H9 (cell line): ENCODE results near the gene UGT1A3. TPM values are rescaled to one million over a fixed set of nuclear protein-coding genes. Genes with fewer than 3 reads are reported as not detected.

Experiments used
- DNase-seq: peaks from one replicate; pipeline ENCODE4 v3.0.0-alpha.2; 2017
- H2AFZ ChIP-seq: one replicate; pipeline ENCODE4 v1.6.1; 2013; ENCODE audit warnings: mild to moderate bottlenecking, low read length, control low read depth, moderate library complexity
- H2AK5ac ChIP-seq: 2 replicates; pipeline ENCODE4 v1.6.1; 2013; ENCODE audit warnings: low read length, control low read depth, mixed read lengths; ENCODE audit not compliant: insufficient read length
- H2BK120ac ChIP-seq: one replicate; pipeline ENCODE4 v1.6.1; 2013; ENCODE audit warnings: low read depth, mild to moderate bottlenecking, low read length, control low read depth, inconsistent platforms; ENCODE audit not compliant: poor library complexity, severe bottlenecking
- H2BK12ac ChIP-seq: 2 replicates; pipeline ENCODE4 v1.6.1; 2013; ENCODE audit warnings: low read length, control low read depth, mixed read lengths, low read depth; ENCODE audit not compliant: insufficient read length
- H2BK15ac ChIP-seq: 2 replicates; pipeline ENCODE4 v1.6.1; 2013; ENCODE audit warnings: low read depth, low read length, control low read depth
- H2BK20ac ChIP-seq: one replicate; pipeline ENCODE4 v1.6.1; 2013; ENCODE audit warnings: low read depth, mild to moderate bottlenecking, low read length, control low read depth, inconsistent platforms; ENCODE audit not compliant: poor library complexity, severe bottlenecking
- H2BK5ac ChIP-seq: 2 replicates; pipeline ENCODE4 v1.6.1; 2013; ENCODE audit warnings: low read length, control low read depth, mixed read lengths; ENCODE audit not compliant: insufficient read length
- H3K14ac ChIP-seq: 2 replicates; pipeline ENCODE4 v1.6.1; 2013; ENCODE audit warnings: low read length, control low read depth; ENCODE audit not compliant: insufficient read depth
- H3K18ac ChIP-seq: 2 replicates; pipeline ENCODE4 v1.6.1; 2013; ENCODE audit warnings: low read depth, mild to moderate bottlenecking, mixed read lengths, low read length, control low read depth; ENCODE audit not compliant: insufficient read length
- H3K23ac ChIP-seq: 2 replicates; pipeline ENCODE4 v1.6.1; 2013; ENCODE audit warnings: low read length, control low read depth, mixed read lengths, low read depth; ENCODE audit not compliant: insufficient read length
- H3K23me2 ChIP-seq: 2 replicates; pipeline ENCODE4 v1.6.1; 2013; ENCODE audit warnings: low read depth, mild to moderate bottlenecking, mixed read lengths, low read length, control low read depth; ENCODE audit not compliant: insufficient read length, poor library complexity, severe bottlenecking
- H3K27ac ChIP-seq: 2 replicates; pipeline ENCODE4 v1.5.1; 2013; ENCODE audit warnings: low read length, control low read depth, mixed read lengths, low read depth; ENCODE audit not compliant: insufficient read length
- H3K27me3 ChIP-seq: 2 replicates; pipeline ENCODE4 v1.6.1; 2013; ENCODE audit warnings: low read length, control low read depth, inconsistent platforms; ENCODE audit not compliant: insufficient read depth
- H3K4ac ChIP-seq: 2 replicates; pipeline ENCODE4 v1.6.1; 2013; ENCODE audit warnings: low read depth, mild to moderate bottlenecking, control low read depth, inconsistent platforms, low read length, moderate library complexity
- H3K4me1 ChIP-seq: 2 replicates; pipeline ENCODE4 v1.6.1; 2013; ENCODE audit warnings: low read length, control low read depth, inconsistent platforms; ENCODE audit not compliant: insufficient read depth
- H3K4me2 ChIP-seq: 2 replicates; pipeline ENCODE4 v1.6.1; 2013; ENCODE audit warnings: low read length, control low read depth, mixed read lengths; ENCODE audit not compliant: insufficient read length, insufficient read depth
- H3K56ac ChIP-seq: 2 replicates; pipeline ENCODE4 v1.6.1; 2013; ENCODE audit warnings: low read depth, mild to moderate bottlenecking, mixed read lengths, low read length, control low read depth; ENCODE audit not compliant: insufficient read length
- H3K79me1 ChIP-seq: 2 replicates; pipeline ENCODE4 v1.6.1; 2013; ENCODE audit warnings: low read depth, mild to moderate bottlenecking, moderate library complexity, low read length, control low read depth, inconsistent platforms; ENCODE audit not compliant: insufficient read depth, poor library complexity, severe bottlenecking
- H3K79me2 ChIP-seq: 2 replicates; pipeline ENCODE4 v1.6.1; 2013; ENCODE audit warnings: low read length, control low read depth, inconsistent platforms; ENCODE audit not compliant: insufficient read depth
- H3K9ac ChIP-seq: 2 replicates; pipeline ENCODE4 v1.6.1; 2013; ENCODE audit warnings: low read length, control low read depth, mixed read lengths; ENCODE audit not compliant: insufficient read length; ENCODE audit errors: extremely low read depth
- H3K9me3 ChIP-seq: one replicate; pipeline ENCODE4 v1.6.1; 2013; ENCODE audit warnings: low read depth, low read length, inconsistent platforms; ENCODE audit not compliant: control insufficient read depth
- H3T11ph ChIP-seq: one replicate; pipeline ENCODE4 v1.6.1; 2013; ENCODE audit warnings: mild to moderate bottlenecking, low read length, control low read depth, inconsistent platforms
- H4K20me1 ChIP-seq: one replicate; pipeline ENCODE4 v1.6.1; 2013; ENCODE audit not compliant: control insufficient read depth, insufficient read length, insufficient read depth
- H4K5ac ChIP-seq: 2 replicates; pipeline ENCODE4 v1.6.1; 2013; ENCODE audit warnings: low read depth, mild to moderate bottlenecking, mixed read lengths, low read length, control low read depth; ENCODE audit not compliant: insufficient read length
- H4K8ac ChIP-seq: replicated peaks from 2 replicates; pipeline ENCODE4 v1.6.1; 2013; ENCODE audit warnings: low read length, control low read depth, mixed read lengths, low read depth; ENCODE audit not compliant: insufficient read length
- H4K91ac ChIP-seq: 2 replicates; pipeline ENCODE4 v1.6.1; 2013; ENCODE audit warnings: low read depth, mild to moderate bottlenecking, moderate library complexity, mixed read lengths, low read length, control low read depth; ENCODE audit not compliant: insufficient read length
- H3K27ac Mint-ChIP-seq, 3 experiments: 2 replicates in 2 of 3; 3 replicates in 1 of 3; pipeline ENCODE4 v1.8.0; 2020 to 2021; ENCODE audit warnings: mixed read lengths in 3 of 3, mild to moderate bottlenecking in 1 of 3, moderate library complexity in 1 of 3
- H3K27me3 Mint-ChIP-seq: 2 replicates; pipeline ENCODE4 v1.8.0; 2021; ENCODE audit warnings: low read depth, mild to moderate bottlenecking, moderate library complexity, mixed read lengths
- H3K36me3 Mint-ChIP-seq, 3 experiments: 2 replicates in 2 of 3; 3 replicates in 1 of 3; pipeline ENCODE4 v1.8.0; 2020 to 2021; ENCODE audit warnings: low read depth in 3 of 3, mixed read lengths in 3 of 3; ENCODE audit not compliant: insufficient read depth in 1 of 3
- H3K4me1 Mint-ChIP-seq, 2 experiments: 2 replicates each; pipeline ENCODE4 v1.8.0; 2020; ENCODE audit warnings: mixed read lengths in 2 of 2
- H3K4me3 Mint-ChIP-seq, 2 experiments: 2 replicates in 1 of 2; 3 replicates in 1 of 2; pipeline ENCODE4 v1.8.0; 2020 to 2021; ENCODE audit warnings: mild to moderate bottlenecking in 2 of 2, mixed read lengths in 2 of 2, moderate library complexity in 1 of 2
- H3K9me3 Mint-ChIP-seq, 2 experiments: 2 replicates in 1 of 2; 3 replicates in 1 of 2; pipeline ENCODE4 v1.8.0; 2020; ENCODE audit warnings: mild to moderate bottlenecking in 2 of 2, mixed read lengths in 2 of 2, moderate library complexity in 1 of 2
- WGBS: extraction: QIAGEN DNeasy Blood & Tissue Kit; methylation state at CpG from one replicate; pipeline ENCODE4 v1.1.7; 2013; ENCODE audit warnings: missing lambda C conversion rate, low lambda C conversion rate, mixed read lengths; ENCODE audit not compliant: insufficient read length; ENCODE audit errors: extremely low coverage; 5-methylcytosine and 5-hydroxymethylcytosine counted together
- total RNA-seq: library from RNA; stranded (reverse); gene quantifications from 2 replicates; pipeline ENCODE4 v1.2.1, GENCODE V29; 2021
- TF ChIP-seq, protein P1 (sequence below): fragments of 200-600 bp; sonication (generic); conservative IDR thresholded peaks from 3 replicates; pipeline ENCODE4 v1.8.0; 2021; ENCODE audit warnings: antibody characterized with exemption, mild to moderate bottlenecking

UGT1A3 gene
- total RNA-seq, 1 experiment from 2014 or later = not detected

DNA sequence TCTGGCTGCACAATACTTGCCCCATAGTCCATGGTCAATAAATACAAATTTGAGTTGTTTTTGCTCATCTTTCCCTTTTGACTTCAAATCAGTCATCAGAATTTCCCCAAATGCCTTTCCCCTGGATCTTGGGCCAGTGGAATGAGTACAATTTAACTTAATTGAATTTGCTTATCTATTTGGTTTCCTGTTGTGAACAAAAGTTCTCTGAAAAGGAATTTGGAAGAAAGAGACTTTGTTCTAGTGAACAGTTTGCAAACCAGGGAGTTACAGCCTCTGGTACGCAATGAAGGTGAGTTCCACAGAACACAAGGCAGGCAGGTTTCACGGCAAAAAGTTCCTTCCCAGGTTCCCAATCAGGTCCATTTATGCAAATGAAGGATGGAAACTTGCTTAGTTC is 30.0 kb downstream of the UGT1A3 start:
- no peak for DNase-seq
- Histone ChIP-seq H3K27ac (no peak overlapping the region), H2BK120ac (no peak overlapping the region), H3K27me3 (no peaks in the 10 kb centered on the region), H3K23ac (no peak overlapping the region), H3K4ac (no peak overlapping the region), H2BK15ac (no peak overlapping the region), H3K79me2 (no peaks in the 10 kb centered on the region), H2BK12ac (no peak overlapping the region), H2BK5ac (no peak overlapping the region), H3K4me2 (no peak overlapping the region), H3K79me1 (no peaks in the 10 kb centered on the region), H3K9me3 (no peaks in the 10 kb centered on the region), H3K56ac (no peak overlapping the region), H4K20me1 (no peaks in the 10 kb centered on the region), H3K9ac (no peak overlapping the region), H4K8ac (no peak overlapping the region), H3K4me1 (no peaks in the 10 kb centered on the region), H3K23me2 (no peaks in the 10 kb centered on the region), H3K18ac (no peak overlapping the region), H3K14ac (no peak overlapping the region), H2BK20ac (no peak overlapping the region), H4K91ac (no peak overlapping the region), H4K5ac (no peak overlapping the region), H2AK5ac (no peak overlapping the region), H2AFZ (no peak overlapping the region), H3T11ph (no peak overlapping the region)
- Mint-ChIP-seq H3K27me3 (peaks cover 9% of the 10 kb centered on the region), H3K36me3 (no peaks in the 10 kb centered on the region), H3K4me1 (no peaks in the 10 kb centered on the region), H3K27ac (no peak overlapping the region), H3K9me3 (peaks cover 2 to 3% of the 10 kb centered on the region in 2 experiments; a peak in 4 of 5 replicates), H3K4me3 (no peak overlapping the region)
- TF ChIP-seq, protein P1, sequence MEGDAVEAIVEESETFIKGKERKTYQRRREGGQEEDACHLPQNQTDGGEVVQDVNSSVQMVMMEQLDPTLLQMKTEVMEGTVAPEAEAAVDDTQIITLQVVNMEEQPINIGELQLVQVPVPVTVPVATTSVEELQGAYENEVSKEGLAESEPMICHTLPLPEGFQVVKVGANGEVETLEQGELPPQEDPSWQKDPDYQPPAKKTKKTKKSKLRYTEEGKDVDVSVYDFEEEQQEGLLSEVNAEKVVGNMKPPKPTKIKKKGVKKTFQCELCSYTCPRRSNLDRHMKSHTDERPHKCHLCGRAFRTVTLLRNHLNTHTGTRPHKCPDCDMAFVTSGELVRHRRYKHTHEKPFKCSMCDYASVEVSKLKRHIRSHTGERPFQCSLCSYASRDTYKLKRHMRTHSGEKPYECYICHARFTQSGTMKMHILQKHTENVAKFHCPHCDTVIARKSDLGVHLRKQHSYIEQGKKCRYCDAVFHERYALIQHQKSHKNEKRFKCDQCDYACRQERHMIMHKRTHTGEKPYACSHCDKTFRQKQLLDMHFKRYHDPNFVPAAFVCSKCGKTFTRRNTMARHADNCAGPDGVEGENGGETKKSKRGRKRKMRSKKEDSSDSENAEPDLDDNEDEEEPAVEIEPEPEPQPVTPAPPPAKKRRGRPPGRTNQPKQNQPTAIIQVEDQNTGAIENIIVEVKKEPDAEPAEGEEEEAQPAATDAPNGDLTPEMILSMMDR = no peak
- no CpG with 5 or more reads among the region's 2 CpGs for WGBS
